ENCODE results near the gene NFAT5.
"Not testable (repeated sequence)": the region's sequence is repeated elsewhere in the genome, so short reads cannot be mapped to it uniquely, and the experiment has no call there.

NFAT5 gene

GRCh38 chr16:69596801-69597200, 31.0 kb downstream of the NFAT5 start:
- DNase-seq (ENCODE audit: low read depth): no peak

GRCh38 chr16:69598045-69598444, 32.3 kb downstream of the NFAT5 start:
- no peak for DNase-seq (ENCODE audit: low read depth)

DNA sequence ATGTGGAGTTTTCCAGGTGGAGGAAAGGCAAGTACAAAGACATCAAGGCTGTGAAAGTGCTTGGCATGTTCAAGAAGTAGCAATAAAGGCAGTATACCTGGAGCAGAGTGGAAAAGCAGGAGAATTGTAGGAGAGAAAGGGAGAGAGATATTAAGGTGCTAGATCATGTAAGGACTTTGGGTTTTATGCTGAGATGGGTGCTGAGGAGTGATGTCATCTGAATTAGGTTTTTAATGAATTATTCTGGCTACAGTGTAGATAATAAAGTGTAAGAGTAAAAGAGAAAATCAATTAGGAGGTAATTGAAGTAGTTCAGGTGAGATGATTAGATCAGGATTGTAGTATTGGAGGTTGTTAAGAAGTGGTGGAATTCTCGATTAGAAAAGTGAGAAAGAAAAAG, 34.0 kb downstream of the NFAT5 start:
- DNase-seq (ENCODE audit: low read depth): no peak

- no peak for DNase-seq (ENCODE audit: low read depth)
Measured at GRCh38 chr16:69600202-69600601, 34.4 kb downstream of the NFAT5 start.

- DNase-seq (ENCODE audit: low read depth): no peak
Measured at GRCh38 chr16:69601250-69601649, 35.5 kb downstream of the NFAT5 start.

- DNase-seq (ENCODE audit: low read depth): no peak
Measured at GRCh38 chr16:69606985-69607384, 41.2 kb downstream of the NFAT5 start.

GRCh38 chr16:69607674-69608073, 41.9 kb downstream of the NFAT5 start:
- no peak for DNase-seq (ENCODE audit: low read depth)

- no peak for DNase-seq (ENCODE audit: low read depth)
Measured at GRCh38 chr16:69610356-69610755, 44.6 kb downstream of the NFAT5 start.

GRCh38 chr16:69611103-69611640, 45.4 kb downstream of the NFAT5 start:
- DNase-seq (ENCODE audit: low read depth): no peak

DNA sequence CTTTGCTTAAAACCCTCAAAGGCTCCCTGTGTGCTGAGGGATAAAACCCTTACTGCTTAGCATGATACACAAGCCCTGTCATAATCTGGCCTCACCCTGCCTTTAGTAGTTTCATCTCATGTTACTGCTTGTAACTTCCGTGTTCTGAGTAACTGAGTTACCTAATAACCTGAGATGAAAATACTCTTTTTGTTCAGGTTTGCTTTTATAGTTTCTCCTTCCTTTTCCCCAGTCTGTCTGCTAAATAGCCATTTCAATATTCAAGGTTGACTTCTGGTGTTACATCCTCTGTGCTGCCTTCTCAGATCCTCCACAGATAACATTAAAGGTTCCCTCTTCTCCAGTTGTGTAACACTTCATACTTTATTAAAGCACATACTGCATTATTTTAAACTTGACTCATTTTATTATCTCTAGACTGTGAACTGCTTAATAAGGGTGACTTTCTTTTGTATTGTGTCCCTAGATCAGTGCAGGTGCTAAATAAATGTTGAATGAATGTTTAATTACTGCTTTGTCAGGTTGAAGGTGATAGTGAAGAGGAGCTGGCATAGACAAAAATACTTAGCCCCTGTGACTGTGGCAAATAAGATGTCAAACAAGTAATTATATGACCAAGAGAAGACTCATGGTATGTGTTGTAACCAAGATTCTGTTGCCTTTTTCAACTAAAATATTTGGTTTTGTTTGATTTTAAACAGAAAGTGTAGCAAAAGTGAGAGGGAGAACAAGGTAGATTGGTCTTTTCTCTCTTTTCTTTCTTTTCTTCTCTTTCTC, 47.8 kb downstream of the NFAT5 start:
- DNase-seq (ENCODE audit: low read depth): no peak

GRCh38 chr16:69615528-69615927, 49.8 kb downstream of the NFAT5 start:
- DNase-seq (ENCODE audit: low read depth): no peak

- no peak for DNase-seq (ENCODE audit: low read depth)
Measured at GRCh38 chr16:69616082-69616481, 50.3 kb downstream of the NFAT5 start.

- DNase-seq (ENCODE audit: low read depth): no peak
Measured at GRCh38 chr16:69618307-69618706, 52.5 kb downstream of the NFAT5 start.

DNA sequence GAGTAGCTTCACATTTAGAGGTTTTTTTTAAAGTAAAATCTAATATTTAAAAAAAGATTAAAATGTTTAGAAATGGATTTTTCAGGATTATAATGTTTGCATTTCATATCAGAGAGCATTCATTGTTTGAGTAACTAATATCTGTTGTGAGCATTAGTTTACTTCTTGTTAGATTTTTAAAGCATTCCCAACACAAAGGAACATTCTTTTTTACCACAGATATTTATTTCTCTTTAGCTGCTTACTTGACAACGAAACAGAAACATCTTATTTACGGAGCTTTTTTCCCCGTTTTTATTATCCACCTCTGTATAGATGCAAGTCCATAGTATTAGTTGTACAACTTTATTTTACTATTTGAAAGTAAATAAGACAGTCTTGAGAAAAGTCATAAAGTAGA, 53.0 kb downstream of the NFAT5 start:
- no peak for DNase-seq (ENCODE audit: low read depth)

DNA sequence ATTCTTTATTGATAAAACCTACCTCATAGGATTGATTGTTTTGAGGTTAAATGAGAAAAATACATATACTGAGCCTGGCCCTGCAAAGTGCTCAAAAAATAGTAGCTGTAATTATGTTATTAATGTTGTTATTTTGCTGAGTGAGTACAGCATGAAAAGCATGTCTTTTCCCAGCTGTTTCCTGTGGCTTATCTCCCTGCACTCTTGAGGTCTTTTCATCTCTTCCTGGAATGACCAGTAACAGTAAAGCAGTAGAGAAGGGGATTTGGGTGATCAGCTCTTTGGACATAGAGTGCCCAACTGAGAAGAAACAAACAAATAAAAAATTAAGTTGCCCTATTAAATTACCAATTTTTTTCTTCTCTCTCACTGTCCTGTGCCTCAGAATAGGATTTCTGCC, 53.7 kb downstream of the NFAT5 start:
- DNase-seq (ENCODE audit: low read depth): no peak

DNA sequence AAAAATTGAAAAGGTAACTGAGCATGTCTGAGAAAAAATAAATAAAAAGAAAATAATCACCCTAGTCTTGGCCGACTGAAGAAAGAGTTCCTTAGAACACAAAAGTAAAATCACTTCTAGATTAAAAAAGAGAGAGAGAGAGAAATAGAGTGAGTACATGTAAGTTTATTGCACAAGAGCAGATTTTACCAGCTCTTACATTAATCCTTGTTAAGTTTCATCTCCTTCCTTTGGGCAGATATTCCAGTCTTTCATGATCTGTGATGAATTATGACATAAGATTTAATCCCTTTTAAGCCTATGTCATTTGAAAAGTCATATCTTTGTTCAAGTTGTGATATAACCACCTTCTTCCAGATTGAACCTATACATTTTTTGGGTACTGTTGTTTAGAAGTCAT, 54.8 kb downstream of the NFAT5 start:
- DNase-seq (ENCODE audit: low read depth): no peak

DNA sequence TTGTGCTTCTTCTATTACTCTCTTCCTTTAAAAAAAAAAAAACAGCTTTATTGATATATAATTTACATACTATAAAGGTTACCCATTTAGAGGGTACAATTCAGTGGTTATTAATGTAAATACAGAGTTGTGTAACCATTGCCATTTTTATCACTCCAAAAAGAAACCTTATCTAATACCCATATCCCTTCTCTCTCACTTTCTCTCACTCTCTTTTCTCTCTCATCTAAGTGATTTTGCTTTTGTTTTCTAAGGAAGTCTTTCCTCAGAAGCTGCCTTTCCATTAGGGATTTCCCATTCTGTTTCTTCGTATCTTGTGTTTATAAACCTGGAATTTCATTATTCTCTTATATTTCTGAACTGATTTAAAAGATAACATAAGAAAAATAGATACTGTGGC, 55.5 kb downstream of the NFAT5 start:
- no peak for DNase-seq (ENCODE audit: low read depth)

DNA sequence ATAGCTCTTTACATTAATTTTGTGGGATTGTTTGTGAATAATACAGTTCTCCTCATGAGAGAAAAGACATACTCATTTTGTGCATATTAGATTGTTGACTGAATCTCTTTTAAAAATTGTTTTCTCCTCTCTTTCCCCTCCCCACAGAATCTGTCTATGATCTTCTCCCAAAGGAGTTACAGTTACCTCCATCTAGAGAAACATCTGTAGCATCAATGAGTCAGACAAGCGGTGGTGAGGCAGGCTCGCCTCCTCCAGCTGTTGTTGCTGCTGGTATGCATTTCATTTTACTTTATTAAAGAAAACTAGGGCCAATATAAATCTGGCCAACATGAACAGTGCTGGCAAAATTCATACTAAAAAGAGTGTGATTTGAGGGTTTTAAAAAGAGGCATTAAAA, 60.5 kb downstream of the NFAT5 start:
- no peak for DNase-seq (ENCODE audit: low read depth)

DNA sequence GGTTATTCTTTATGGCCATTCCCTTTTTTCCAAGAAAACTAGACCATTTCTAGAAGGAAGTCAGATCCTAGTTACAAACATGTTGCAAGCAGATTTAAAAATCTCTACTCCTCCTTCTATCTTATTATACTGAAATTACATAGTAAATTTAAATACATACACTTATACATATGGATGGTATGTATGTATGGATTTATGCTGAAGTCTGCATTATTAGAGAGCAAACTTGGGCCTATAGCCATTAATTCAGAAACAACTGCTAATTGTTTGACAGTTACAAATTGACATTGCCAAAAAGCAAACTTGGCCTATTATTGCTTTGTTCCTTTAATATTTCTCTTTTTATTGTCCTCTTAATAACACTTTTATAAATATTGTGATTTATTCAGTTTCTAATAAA, 67.1 kb downstream of the NFAT5 start:
- no peak for DNase-seq (ENCODE audit: low read depth)

- DNase-seq (ENCODE audit: low read depth): no peak
Measured at GRCh38 chr16:69633375-69633774, 67.6 kb downstream of the NFAT5 start.

GRCh38 chr16:69636563-69637146, 70.9 kb downstream of the NFAT5 start:
- DNase-seq (ENCODE audit: low read depth): not testable (repeated sequence)

GRCh38 chr16:69637206-69637865, 71.6 kb downstream of the NFAT5 start:
- DNase-seq (ENCODE audit: low read depth): not testable (repeated sequence)

- not testable (repeated sequence) for DNase-seq (ENCODE audit: low read depth)
Measured at GRCh38 chr16:69643997-69644396, 78.2 kb downstream of the NFAT5 start.
